ENCODE results near the gene GDAP2. TPM values are rescaled to one million over a fixed set of nuclear protein-coding genes. Genes with fewer than 3 reads are reported as not detected.
"Not testable (repeated sequence)": the region's sequence is repeated elsewhere in the genome, so short reads cannot be mapped to it uniquely, and the experiment has no call there.

The GDAP2 gene
- total RNA-seq, 1 donor from 2014 or later, result 18.0 TPM

GRCh38 chr1:117902944-117903343 lies 26.5 kb downstream of the GDAP2 start:
- no peak for DNase-seq (ENCODE audit: extremely low read depth, low read depth, low spot score)

DNA sequence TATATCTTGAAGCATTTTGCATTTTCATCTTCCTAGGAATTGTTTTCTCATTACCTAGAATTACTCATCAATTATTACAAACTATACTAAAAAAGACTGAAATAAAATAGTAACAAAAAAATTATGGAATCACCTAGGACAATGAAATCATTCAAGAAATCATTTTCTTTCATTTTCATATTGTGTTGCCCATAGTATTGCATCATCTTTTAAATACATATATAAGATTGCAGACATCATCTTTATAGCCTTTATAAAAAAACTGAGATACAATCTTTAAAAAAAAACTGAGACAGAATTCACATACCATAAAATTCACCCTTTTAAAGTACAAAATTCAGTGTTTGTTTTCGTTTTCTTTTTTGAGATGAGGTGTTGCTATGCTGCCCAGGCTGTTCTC lies 29.6 kb downstream of the GDAP2 start:
- DNase-seq (ENCODE audit: extremely low read depth, low read depth, low spot score), result no peak

DNA sequence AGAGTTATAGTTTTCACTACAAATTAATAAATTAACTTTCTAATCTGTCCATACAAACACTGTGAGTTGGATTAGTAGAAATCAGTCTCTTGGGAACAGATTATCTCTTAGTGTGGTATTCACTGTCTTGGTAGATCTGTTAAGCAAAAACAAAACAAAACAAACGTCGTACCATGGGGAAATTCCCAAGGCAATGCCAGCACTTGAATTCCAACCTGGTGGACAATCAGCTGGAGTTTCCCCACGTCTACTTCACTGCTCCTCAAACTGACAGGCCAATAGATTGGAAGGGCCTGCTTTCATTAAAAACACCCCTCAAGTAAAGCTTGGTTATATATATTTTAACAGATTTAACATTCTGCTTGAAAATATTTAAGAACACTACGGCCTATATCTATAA lies 31.9 kb downstream of the GDAP2 start:
- no peak for DNase-seq (ENCODE audit: extremely low read depth, low read depth, low spot score)

- DNase-seq (ENCODE audit: extremely low read depth, low read depth, low spot score), result peak; percentile 77
Observed at GRCh38 chr1:117895482-117896114, 33.8 kb downstream of the GDAP2 start.

DNA sequence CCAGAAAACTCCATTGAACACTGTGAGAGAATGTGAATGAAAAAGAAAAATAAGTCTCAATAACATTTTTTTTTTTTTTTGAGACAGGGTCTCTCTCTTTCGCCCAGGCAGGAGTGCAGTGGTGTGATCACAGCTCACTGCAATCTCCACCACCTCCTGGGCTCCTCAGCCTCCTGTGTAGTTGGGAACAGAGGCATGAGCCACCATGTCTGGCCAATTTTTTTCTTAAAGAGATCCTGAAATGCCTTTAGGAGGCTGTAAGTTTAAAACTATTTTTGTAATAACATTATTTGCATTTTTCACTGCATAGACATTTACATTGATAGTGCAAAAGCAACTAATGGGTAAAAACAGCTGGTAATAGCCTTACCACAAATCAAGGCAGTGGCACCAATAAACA lies 35.3 kb downstream of the GDAP2 start:
- no peak for DNase-seq (ENCODE audit: extremely low read depth, low read depth, low spot score)

- no peak for DNase-seq (ENCODE audit: extremely low read depth, low read depth, low spot score)
Observed at GRCh38 chr1:117892512-117892911, 36.9 kb downstream of the GDAP2 start.

DNA sequence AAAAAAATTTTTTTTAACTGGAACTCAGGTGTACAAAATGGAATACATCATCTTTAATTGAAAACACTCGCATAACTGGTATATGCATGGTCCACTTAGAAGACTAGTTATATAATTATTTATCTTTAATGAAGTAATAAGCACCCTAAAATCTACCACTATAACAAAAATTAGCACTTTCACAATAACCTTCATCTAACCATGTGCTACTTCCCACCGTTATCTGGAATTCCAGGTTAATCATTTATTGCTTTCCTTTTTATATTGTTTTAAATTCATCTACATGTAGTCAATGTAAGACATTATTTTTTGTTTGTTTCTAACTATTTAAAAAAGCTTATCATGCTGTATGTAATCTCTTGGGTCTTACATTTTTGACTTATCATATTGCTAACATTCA lies 39.0 kb downstream of the GDAP2 start:
- no peak for DNase-seq (ENCODE audit: extremely low read depth, low read depth, low spot score)

DNA sequence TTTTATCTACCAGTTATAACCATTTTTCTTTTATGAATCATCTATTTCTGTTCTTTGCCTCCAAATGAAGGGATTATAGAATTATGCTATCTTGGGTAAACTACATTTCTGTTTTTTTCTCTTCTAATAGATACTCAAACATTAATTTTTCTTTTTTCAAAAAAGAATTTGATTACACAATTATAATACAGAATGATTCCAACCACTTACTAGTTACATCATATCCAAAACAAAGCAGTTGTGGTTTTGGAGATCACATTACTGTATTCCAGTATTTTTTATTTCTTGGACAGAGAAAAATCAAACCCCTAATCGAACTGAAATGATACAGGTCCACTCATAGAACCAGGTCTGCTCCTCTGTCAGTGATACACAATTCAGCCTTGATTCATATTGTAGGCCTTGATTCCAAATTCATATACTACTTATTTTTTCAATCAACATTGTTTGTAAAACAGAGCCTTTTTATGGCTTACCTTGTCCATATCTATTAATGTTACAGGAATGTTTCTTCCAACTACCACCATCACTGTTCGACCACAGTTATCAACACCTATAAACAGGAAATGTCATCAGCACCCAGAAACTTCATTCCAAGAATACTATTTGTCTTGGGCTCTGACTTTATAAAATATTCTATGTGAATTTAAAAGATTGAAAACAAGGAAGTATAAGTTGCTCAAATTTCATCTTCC lies 43.2 kb downstream of the GDAP2 start:
- DNase-seq (ENCODE audit: extremely low read depth, low read depth, low spot score), result no peak

DNA sequence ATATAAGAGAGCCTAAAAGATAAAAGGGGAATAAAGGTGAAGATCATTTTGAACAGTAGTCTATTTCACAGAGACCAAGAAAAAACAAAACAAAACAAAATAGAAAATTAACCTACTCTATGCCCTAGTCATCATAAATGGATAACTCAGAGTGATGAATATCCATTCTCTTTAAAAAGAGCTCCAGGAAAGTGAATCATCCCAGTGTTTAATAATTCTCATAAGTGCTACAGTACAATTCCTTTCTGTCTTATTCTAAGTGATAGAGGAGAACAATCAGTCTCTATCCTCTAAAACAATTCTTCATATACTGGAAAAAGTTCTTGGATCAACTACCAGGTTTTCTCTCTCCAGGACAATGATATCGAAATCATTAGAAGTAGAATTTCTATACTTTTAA lies 45.8 kb downstream of the GDAP2 start:
- DNase-seq (ENCODE audit: extremely low read depth, low read depth, low spot score), result no peak

- no peak for DNase-seq (ENCODE audit: extremely low read depth, low read depth, low spot score)
Observed at GRCh38 chr1:117879284-117879683, 50.1 kb downstream of the GDAP2 start.

DNA sequence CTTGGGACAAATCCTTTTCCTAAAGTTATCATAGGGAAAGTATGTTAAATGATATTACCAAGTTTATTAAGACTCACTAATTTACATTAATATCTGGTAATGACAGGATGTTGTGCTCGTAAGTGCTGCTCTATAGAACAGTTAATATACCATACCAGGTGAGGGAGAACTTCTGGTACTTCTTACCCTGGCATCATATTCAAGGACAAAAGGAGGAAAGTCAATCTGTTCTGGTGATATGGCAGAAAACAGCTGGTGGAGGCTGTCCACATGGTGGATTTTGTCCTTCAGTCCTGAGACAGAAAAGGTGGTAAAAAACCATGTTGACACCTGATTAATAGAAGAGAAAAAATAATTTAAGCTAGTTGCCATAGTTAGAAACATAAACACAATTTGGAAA lies 51.6 kb downstream of the GDAP2 start:
- no peak for DNase-seq (ENCODE audit: extremely low read depth, low read depth, low spot score)

GRCh38 chr1:117871013-117871412 lies 58.4 kb downstream of the GDAP2 start:
- DNase-seq (ENCODE audit: extremely low read depth, low read depth, low spot score), result no peak

- no peak for DNase-seq (ENCODE audit: extremely low read depth, low read depth, low spot score)
Observed at GRCh38 chr1:117861694-117862093, 67.7 kb downstream of the GDAP2 start.

DNA sequence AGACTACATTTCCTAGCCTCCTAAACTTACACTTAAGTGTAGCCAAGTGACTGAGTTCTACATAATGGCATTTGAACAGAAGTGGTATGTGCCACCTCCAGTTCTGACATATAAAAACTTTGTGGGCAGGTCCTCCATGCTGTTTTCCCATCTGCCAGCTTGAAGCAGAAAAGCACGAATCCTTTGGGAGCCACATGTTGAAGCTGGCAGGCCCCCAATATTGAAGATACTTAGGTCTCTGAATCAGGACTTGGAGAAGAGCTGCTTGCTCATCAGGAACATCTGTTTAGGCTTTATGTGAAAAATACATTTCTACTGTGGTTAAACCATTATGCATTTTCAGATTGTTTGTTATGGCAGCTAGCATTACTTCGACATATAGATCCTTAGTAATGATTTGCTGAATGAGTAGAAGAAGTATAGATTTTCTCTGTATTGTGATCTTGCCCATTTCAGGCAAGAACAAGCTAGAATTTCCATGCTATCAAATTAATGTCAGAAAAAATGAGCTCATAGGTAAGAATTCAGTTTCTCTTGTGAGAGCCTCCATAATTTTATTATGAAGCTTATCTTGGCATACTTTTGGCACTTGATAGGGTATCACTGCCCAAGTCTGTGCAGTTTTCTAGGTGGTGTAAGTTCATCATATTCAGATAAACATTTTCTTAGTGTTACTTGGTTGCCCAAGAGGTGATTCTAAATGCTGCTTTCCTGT lies 68.4 kb downstream of the GDAP2 start:
- no peak for DNase-seq (ENCODE audit: extremely low read depth, low read depth, low spot score)

GRCh38 chr1:117859901-117860300 lies 69.5 kb downstream of the GDAP2 start:
- DNase-seq (ENCODE audit: extremely low read depth, low read depth, low spot score), result no peak

DNA sequence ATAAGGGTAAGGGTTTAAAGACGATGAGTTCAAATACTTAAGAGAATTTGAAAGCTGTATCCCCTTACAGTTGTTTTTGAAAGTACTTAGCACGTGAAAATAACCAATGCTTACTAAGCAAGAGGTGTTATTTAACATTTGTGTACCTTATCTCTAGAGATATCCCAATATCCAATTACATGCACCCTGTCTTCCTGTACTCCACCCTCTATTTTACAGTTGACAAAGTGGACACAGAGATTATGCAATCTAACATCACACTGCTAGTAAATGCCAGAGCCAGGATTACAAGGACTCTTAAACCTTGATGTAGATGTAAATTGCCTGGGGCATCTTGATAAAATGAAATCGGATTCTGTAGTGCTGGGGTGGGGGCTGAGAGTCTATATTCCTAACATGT lies 72.0 kb downstream of the GDAP2 start:
- no peak for DNase-seq (ENCODE audit: extremely low read depth, low read depth, low spot score)

- DNase-seq (ENCODE audit: extremely low read depth, low read depth, low spot score), result no peak
Observed at GRCh38 chr1:117852853-117853553, 76.4 kb downstream of the GDAP2 start.

- DNase-seq (ENCODE audit: extremely low read depth, low read depth, low spot score), result no peak
Observed at GRCh38 chr1:117851687-117852086, 77.7 kb downstream of the GDAP2 start.

DNA sequence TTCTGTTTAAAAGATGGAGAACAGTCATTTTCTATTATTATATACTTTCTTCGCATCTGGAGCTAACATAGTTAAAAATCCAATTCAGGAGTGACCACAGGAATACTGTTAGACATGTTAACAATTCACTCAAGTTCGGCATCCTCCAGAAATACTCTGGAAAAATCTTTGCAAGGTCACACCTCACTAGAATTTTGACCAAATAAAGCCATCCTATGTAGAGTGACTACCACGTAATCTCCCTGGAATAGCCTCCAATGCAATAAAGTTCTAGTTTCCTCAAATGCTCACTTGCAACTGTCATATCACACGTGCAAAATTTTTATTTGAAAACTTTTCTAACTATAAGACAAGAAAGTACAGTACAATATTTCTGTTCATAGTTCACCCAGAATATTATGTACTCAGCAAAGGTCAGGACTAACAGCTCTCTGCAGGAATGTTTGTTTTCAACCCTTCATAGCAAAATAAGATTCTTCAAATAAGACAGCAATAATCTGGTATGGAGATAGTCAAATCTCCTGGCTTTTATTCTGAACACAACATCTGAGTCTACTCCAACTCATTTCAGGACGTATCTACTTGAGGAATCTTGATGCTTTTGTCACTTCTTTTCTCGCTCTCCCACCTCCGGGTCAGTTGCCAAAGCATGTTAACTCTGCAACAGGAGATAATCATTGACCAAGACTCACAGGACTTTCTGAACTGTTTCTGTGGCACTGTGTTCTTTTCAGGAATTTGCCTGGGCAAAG lies 82.6 kb downstream of the GDAP2 start:
- no peak for DNase-seq (ENCODE audit: extremely low read depth, low read depth, low spot score)

GRCh38 chr1:117844478-117844877 lies 84.9 kb downstream of the GDAP2 start:
- DNase-seq (ENCODE audit: extremely low read depth, low read depth, low spot score), result not testable (repeated sequence)

GRCh38 chr1:117843791-117844190 lies 85.6 kb downstream of the GDAP2 start:
- DNase-seq (ENCODE audit: extremely low read depth, low read depth, low spot score), result no peak
